NCI-H2029 treated with DMSO at 0.1 percent for 48 hours (cell line): ENCODE measurements around the gene SRMS.

Experiments
- DNase-seq: peaks from one replicate; lab custom pipeline; 2025; lab: John Stamatoyannopoulos, UW

SRMS gene

DNA sequence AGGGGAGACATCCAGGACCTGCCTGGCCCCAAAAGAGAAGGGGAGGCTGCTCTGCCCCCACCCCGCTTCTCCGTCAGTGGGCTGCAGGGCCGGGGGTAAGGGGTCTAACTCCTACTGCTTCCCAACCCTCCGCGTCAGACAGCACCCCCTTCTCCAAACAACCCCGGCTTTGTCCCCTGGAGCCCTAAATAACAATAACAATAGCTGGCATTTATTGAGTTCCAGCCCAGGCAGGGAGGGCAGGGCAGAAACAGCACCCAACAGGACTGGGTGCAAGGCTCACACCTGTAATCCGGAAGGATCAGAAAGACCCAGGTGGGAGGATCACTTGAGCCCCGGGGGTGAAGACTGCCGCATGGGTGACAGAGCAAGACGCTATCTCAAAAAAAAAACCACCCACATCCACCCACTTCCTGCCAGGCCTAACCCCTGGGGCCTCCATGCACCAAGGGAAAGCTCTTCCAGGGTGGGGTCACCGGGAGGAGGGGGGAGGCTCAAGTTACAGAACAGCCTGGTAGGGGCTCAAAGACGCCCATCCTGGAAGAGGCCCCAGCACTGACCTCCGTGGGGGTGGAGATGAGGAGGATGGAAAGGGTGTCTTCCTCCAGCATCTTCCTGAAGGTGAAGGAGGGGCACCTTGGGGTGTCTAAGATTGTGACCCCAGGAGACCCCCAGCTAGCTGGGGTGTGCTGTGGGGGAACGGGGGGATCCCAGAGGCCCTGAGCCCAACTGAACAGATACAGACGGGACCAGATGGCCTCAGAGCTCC is 5.1 kb upstream of the SRMS start:
- DNase-seq = no peak

DNA sequence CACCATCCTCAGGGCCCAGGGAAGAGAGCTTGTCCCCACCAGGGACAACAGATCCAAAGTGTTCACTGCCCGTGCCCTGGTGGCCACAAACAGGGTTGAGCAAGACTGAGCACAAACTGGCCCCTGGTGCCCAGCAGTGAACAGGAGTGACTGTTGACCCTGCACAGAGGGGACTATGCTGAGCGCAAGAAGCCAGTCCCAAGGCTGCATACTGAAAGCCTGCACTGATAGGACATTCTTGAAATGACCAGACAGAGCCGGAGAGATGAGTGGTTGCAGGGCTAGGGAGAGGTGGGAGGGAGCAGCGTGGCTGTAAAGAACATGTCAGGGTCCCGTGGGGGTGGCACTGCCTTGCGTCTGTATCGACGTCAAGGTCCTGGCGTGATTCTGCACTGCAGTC is 3.5 kb upstream of the SRMS start:
- no peak for DNase-seq

DNA sequence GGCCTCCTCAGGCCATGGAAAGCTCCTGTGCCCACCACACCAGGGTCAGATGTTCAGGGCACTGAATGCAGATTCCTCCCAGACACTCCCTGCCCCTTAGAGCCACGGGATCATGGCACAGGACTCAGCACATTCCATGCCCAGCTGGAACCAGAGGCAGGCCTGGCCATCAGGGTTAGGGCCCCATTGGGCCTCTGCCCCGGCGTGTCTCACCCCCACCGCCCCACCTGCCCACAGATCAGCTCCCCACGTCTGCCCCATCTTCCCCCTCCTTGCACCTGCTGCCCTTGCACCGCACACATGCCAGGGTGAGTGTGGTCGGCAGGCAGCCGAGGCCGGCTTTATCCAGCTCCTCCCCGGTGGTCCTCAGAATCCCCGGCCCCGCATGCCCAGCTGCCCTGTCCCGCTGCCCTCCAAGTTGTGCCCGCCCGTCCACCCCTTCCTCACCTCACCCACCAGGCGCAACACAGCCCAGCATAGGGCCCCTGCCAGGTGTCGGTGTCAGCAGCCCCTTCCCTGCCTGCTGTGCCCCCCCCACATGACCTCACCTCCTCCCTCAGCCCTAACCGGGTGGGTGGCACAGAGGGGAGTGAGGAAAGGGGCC is 2.2 kb upstream of the SRMS start:
- no peak for DNase-seq

DNA sequence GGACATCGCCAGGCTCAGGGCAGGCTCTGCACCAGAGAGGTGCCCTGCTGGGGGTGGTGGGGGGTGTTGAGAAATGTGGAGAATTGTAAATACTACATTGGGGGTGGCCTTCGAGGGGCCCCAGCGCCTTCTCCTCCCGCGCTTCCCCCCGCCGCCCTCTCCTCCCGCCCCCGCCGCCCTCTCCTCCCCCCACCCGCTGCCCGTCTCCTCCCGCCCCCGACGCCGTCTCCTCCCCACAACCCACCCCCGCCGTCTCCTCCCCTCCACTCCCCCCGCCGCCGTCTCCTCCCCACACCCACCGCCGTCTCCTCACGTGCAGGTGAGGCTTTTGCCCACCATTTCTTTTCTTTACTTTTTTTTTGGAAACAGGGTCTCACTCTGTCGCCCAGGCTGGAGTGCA is 1.5 kb upstream of the SRMS start:
- DNase-seq = no peak

DNA sequence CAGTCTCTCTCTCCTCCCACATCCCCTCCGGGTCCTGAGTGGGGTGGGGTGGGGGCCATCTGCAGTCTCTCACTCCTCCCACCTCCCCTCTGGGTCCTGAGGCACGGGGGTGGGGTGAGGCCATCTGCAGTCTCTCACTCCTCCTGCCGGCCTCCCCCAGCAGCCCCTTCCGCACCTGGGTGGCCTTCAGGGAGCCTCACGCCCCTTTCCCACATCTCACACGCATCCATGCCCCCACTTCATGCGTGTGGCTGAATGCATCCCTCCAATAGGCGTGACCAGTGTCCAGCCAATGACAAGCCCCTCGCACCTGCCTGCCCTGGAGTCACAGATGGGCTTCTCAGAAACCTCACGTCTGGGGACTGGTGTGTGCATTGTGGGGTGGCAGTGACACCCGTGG is 993 bp upstream of the SRMS start:
- DNase-seq = no peak

DNA sequence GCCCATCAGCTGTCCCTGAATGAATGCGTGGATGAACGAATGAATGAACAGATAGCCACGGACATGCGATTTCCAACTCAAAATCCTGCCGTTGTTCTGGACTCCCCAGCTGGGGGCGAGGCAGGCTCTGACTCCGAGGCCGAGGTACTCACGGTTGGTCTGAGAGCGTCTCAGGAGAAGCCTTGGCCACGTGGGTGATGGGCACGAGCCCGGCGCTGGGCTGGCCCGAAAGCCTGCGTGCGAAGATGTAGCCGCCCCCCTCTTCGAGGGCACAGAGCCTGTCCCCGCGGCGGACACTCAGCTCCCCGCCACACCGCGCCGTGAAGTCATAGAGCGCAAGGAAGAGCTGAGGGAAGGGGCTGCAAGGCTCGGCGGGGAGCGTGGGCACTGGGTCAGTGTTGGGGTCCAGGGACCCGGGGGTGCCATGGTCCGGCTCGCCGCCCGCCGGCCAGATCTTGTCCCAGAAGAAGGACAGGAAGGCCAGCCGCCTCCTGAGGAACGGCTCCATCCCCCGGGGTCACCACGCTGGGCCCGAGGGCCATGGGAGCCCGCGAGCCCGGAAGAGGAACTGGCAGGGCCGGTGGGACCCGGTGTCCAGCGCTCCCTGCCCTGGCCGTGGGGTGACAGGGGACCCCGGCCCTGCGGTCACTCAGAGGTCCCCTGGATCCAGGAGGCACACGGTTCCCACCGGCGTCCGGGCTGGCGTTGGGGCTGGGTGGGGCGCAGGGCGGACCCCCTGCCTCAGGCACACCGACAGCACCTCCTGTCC is 409 bp downstream of the SRMS start:
- no peak for DNase-seq

DNA sequence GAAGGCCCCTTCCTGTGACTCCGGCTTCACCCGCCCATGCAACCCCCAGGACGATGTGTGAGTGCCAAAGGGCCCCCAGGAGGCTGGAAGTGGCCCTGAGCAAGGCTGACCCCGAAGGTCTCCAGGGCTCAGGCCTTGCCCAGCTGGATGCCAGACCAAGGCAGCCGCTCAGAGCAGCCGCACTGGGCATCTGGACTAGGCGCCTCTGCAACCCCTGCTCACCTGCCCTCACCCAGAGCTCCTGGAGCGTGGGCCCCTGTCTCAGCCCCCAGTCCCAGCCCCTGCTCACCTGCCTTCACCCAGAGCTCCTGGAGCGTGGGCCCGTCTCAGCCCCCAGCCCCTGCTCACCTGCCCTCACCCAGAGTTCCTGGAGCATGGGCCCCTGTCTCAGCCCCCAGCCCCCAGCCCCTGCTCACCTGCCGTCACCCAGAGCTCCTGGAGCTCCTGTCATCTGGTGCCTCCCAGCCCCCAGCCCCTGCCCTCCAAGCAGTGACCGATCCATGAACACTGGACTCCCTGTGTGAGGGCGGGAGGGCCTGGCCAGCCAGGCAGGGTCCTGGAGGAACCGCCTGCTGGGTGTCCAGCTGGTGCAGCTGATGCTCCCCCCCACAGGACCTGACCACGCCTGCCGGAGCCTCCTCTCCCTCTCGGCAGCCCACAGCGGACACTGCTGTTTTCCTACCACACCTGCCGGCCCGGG is 1.1 kb downstream of the SRMS start:
- no peak for DNase-seq

DNA sequence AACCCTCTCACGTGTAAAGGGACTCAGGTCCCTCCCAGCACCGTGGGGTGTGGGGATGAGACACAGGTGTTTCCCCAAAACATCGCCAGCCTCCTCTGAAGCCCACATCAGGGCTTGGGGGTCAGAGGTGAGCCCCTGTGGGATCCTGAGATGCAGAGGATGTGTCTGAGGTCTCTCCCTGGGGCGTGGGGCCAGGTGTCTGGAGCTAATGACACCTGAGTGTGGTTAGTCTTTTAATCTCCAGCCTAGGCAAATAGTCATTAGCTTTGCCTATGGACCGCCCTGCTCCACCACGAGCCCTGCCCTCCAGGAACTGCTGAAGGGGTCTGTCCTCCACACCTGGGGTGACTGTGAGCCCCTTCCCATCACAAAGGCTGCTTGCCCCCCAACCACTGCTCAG is 1.7 kb downstream of the SRMS start:
- DNase-seq = no peak

DNA sequence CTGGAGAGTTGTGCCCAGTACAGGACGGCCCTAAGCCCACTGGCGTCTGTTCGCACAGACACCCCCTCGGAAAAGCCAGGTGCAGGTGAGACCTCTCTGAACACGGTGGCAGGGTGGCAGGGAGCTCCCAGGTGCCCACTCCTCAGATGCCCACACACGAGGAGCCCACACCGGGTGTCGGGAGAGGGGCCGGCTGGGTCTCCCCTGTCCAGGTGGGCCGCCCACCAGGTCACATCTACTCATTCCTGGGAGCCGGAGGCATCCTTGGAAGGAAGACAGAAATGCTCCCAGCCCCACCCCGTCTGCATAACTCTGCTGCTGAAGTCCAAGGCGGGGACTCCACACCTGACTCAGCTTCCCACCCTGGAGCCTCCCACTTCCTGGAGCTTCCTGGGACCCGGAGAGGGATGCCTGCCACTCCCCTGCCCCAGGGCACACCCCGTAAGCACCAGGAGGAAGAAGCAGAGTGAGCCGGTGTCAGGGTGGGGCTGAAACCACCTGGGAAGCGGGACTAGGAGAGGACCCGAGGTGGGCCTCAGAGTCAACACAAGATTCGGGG is 2.5 kb downstream of the SRMS start:
- DNase-seq = no peak

DNA sequence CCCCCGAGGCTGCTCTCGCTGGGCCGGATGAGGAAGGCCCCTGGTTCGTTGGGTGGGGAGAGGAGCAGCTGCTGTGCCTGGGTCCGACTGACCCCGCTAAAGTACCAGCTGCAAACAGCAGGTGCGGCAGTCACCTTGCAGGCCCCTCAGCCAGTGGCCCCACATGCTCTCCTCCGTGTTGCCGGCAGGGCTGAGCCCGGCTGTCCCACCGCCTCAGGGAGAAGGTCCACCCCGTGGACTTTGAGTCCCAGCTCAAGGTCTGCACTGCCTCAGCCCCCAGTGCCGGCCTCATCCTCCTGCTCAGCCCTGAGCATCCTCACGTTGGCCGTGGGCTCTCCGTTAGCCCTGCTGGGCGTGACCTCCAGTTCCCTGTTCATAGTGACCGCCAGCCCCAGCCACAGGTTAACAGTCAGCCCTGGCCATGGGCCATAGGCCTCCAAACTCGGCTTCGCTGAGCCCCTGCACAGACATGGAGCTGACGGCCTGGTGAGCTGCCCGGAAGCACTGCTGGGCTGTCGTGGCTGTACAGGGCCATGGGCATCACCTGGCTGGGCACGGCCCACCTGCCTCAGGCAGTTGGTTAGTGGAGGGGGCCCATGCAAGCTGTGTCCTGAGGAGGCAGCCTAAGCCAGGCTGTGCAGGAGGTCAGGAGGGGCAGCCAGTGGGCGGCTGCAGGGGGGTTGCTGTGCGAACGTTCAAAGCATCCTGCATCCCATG is 3.1 kb downstream of the SRMS start:
- DNase-seq = no peak

DNA sequence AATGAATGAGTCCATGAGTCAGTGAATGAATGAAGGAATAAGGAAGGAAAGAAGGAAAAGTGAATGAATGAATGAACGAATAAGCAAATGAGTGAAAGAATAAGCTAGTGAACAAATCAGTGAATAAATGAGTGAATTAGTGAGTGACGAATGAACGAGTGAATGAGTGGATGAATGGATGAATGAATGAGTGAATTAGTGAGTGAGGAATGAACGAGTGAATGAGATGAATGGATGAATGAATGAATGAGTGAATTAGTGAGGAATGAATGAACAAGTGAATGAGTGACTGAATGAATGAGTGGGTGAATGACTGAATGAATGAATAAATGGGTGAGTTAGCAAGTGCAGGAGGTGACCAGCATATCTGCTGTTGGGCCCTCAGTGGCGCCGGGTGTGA is 3.8 kb downstream of the SRMS start:
- no peak for DNase-seq

DNA sequence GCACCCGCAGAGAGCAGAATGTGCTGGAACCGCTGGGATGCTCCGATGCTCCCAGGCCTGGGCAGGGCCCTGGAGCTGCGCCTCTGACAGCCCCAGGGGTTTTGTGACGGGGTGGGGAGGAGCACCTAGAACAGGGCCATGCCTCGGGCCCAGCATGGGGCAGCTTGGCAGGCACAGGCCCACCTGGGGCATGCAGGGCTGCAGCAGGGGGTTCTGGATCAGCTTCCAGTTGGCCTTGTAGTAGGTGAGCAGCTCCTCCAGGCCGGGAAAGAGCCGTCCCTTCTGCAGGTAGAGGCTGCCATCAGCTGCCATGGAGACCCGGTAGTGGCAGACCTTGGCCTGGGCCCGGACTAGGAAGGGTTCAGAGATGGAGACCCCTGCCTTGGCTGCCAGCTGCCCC is 4.4 kb downstream of the SRMS start:
- DNase-seq = no peak

DNA sequence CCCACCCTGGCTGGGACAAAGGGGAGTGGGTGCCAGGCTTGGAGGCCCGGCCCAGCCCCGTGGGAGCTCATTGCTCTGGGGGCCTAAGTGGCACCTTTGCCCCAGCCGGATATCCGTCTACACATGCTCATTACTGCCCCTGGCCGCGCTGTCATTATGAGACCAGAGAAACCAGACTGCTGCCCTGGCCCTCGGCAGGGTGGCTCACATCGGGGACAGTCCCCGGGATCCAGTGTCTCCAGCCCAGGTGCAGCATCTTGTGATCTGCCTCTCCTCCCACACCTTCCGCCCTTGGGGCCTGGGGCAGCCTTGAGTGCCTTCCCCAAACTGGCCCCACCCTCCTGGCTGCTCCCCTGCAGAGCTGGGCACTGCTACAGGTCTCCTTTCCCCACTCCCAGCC is 4.9 kb downstream of the SRMS start:
- DNase-seq = no peak

DNA sequence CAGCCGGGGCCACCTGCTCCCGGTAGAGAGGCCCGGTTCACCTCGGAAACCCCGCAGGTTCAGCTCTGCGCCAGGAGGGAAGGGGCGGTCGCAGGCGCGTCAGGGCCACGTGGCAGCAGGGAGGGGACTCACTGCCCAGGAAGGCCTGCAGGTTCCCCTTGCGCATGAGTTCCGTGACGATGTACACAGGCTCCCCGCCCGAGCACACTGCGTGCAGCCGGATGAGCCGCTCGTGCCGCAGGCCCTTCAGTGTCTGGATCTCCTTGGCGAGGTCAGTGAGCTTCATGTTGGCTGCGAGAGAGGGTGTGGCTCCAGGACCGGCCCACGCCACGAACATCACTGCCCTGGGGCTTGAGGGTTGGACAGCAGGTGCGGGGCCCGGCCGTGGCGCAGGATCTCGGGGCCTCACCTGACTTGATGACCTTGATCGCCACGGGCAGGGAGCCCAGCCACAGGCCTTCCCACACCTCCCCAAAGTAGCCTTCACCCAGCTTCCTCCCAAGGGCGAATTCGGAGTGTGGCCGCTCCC is 5.5 kb downstream of the SRMS start:
- DNase-seq = no peak

DNA sequence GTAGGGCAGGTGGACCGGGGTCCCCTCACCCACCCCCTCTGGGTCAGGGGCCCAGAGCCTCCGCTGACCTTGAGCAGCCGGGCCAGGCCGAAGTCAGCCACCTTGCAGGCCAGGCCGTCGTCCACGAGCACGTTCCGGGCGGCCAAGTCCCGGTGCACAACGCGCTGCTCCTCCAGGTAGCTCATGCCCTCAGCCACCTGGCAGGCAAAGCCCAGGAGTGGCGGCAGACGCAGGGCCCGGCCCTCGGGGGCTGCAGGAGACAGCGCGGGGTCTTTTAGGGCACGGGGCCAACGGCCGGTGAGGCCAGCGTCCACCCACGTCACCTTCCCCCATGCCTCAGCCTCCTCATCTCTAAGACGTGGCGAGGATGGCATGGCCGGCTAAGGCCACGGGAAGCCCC is 6.2 kb downstream of the SRMS start:
- no peak for DNase-seq

DNA sequence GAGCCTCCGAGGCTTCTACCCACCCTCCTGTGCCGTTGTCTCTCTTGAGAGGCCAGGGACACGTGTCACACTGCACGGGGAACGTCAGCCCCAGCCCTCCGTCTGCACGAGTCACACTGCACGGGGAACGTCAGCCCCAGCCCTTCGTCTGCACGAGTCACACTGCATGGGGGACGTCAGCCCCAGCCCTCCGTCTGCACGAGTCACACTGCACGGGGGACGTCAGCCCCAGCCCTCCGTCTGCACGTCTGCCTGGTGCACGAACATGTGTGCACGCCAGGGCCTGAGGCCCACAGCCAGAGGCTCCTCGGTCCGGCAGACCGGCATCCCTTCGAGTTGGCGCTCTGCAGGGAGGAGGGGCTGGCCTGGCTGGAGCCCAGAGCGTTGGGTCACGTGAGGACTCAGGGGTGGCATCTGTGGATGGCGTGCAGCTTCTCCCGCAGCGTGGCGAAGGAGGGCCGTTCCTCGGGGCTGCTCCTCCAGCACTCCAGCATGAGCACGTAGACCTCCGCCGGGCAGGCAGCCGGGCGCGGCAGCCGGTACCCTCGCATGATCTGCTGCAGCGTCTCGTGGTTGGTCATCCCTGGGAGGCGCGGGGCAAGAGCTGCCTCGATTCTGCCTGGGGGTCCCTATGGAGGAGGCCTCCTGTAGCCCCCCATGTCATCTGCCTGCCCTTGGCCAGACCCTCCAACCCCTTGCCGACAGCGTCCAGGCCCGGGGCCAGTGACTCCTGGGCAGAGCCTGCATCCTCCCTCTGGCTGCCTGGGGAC is 6.9 kb downstream of the SRMS start:
- no peak for DNase-seq

DNA sequence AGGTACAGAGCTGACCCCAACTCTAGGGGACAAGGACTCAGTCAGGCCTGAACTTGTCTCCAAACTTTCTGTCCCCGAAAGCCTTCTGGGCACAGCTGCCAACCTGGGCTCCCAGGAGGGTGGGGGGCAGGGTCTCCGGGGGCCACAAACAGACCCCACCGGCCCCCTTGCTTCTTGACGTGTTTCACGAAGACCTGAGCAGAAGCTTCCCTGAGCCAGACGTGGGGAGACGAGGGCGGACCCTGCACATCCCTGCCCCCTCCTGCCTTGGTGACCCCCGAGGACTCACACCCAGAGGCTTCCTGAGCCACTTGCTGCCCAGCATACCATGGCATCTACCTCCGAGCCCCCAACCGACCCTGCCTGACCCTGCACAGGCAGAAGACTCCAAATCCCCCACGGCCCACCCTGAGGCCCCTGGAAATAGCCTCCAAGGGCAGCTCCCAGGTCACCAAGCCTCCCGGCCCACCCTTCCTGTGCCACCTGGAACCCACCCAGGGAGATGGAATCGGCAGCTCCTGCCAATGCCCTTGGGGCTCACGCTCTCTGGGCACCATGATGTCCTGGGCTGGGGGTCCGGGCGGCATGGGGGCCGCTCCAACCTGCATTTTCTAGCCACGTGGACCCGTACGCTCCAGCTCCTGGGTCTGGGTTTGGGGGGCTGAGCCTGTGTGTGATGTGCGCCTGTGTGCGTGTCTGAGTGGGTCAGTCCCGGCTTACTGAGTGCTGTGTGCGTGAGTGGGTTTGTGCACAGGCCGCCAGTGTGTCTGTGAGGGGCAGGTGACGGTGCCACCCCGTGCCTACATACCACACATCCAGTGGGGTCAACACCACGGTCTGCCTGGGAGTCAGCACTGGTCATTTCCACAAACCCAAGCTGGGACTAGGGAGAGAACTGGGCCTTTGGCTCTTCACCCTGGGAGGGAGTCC is 7.8 kb downstream of the SRMS start:
- no peak for DNase-seq

DNA sequence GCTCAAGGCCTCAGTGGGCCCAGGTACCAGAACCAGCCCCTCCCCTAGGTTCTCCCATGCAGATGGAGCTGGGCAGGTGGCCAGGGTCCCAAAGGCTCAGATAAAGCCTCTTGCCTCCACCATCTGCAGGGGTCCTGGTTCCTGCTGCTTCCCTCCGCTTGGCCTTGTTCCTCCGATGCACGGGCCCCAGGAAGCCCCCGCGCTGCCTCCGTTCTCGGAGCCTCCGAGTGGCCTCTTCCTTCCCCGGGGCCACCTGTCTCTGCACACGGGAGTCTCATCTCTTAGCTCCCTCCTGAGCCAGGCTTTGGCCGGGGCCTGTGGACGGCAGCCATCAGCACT is 8.5 kb downstream of the SRMS start:
- DNase-seq = no peak

DNA sequence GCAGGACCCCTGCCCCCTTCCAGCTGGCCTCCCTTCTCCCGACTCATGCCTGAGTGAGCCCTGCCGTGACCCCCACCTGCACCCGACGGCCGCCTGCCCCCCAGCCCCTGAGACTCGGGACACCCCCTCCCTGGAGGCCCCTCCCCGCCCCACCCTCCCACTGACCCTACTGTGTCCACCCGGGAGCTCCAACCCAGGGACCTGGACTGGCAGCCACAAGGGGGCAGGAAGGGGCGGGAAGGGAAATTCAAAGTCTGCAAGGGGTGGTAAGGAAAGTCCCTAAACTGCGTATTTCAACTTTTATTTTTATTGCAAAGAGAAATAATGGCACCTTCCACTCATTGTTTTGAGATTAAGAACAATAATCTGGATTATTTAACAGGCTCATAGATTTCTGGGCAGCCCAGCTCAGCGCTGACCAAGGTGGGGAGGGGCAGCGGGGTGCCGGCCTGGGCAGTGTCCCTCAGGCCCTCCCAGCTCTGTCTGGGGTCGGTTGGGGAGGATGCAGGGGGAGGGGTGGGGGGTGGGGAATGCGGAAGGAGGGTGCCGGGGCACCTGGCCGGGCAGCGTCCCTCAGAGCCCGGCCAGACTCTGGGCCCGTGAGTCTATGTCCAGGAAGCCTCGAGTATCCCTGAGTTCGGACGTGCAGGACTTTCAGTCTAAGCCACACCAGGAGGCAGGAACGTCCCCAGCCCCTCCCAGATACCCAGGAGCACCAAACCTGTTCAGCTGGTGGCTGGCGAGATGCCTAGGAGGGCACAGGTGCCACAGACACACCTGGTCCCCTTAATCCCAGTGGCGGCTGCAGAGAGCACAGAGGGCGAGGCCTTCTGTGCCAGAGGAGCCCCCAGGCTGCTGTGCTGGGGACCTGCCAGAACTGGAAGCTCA is 9.1 kb downstream of the SRMS start:
- DNase-seq = peak; percentile 63
